Suprapubic skin (tissue), 4 donors: Measurements from ENCODE around the gene FAR2.

Source experiments
- CTCF ChIP-seq, 2 donors: fragments of 200-600 bp in 1 of 2; fragments of 450-650 bp in 1 of 2; sonication (generic) in 1 of 2; IDR thresholded peaks; one replicate each; pipeline ENCODE4 v1.5.1; 2016 to 2019; ENCODE audit warnings: antibody characterized with exemption in 2 of 2, mild to moderate bottlenecking in 1 of 2, moderate library complexity in 1 of 2
- EP300 ChIP-seq: sonication (generic); formaldehyde crosslinking; IDR thresholded peaks from one replicate; pipeline ENCODE4 v1.6.1; 2017; ENCODE audit warnings: antibody characterized with exemption
- POLR2A ChIP-seq, 2 donors: fragments of 450-650 bp; IDR thresholded peaks; one replicate each; pipeline ENCODE4 v1.6.1; 2017; ENCODE audit warnings: antibody characterized with exemption in 2 of 2, mild to moderate bottlenecking in 2 of 2, moderate library complexity in 2 of 2
- POLR2AphosphoS5 ChIP-seq, 3 donors: sonication (generic); formaldehyde crosslinking; IDR thresholded peaks; one replicate each; pipeline ENCODE4 v1.6.1; 2017; ENCODE audit warnings: antibody characterized with exemption in 3 of 3

GRCh38 chr12:29102741-29103140, 46.3 kb upstream of the FAR2 start:
- TF ChIP-seq CTCF (IDR thresholded peaks at IDR 0.05): no peak
- TF ChIP-seq POLR2A (IDR thresholded peaks at IDR 0.05): no peak
- TF ChIP-seq POLR2AphosphoS5 (IDR thresholded peaks at IDR 0.05): no peak
- no peak for TF ChIP-seq EP300
